ENCODE results near the gene OSBP2. TPM values are rescaled to one million over a fixed set of nuclear protein-coding genes. Genes with fewer than 3 reads are reported as not detected.
A peak's percentile ranks its signal among the peaks of the same experiment; 100 is the strongest.

The OSBP2 gene
- total and polyA plus RNA-seq, 4 donors = 1.1 to 12.3 (median 2.6) TPM

DNA sequence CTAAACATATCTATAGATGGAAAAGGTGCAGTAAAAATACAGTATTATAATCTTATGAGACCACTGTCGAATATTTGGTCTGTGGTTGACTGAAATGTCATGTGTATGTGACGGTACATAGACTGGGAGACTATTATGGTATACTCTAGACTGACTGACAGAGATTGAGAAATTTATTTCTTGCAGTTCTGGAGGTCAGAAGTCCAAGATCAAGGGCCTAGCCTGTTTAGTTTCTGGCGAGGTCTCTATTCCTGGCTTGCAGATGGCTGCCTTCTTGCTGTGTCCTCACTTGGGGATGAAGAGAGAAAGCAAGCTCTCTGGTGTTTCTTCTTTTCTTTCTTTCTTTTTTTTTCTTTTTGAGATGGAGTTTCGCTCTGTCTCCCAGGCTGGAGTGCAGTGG is 7.3 kb upstream of the OSBP2 start:
- DNase-seq (no peak), ATAC-seq (ENCODE audit: insufficient read depth, low FRiP score) (no peak)
- Histone ChIP-seq H3K4me1 (ENCODE audit: control insufficient read depth in 5 of 5, insufficient read depth in 5 of 5, low read length in 5 of 5) (no peaks in the 10 kb centered on the region), H3K27me3 (ENCODE audit: control insufficient read depth in 3 of 3, insufficient read depth in 3 of 3, low read length in 2 of 3) (no peaks in the 10 kb centered on the region), H3K27ac (ENCODE audit: low read depth in 1 of 2, low read length in 1 of 2) (no peak overlapping the region), H3K4me3 (no peak overlapping the region), H3K36me3 (ENCODE audit: control insufficient read depth in 4 of 4, insufficient read depth in 4 of 4, low read length in 4 of 4) (no peaks in the 10 kb centered on the region), H3K9ac (ENCODE audit: insufficient read depth in 1 of 2, low read length in 2 of 2) (no peak overlapping the region), H3K9me3 (ENCODE audit: control insufficient read depth in 4 of 4, insufficient read depth in 3 of 4, low read length in 3 of 4) (no peaks in the 10 kb centered on the region)
- WGBS, 2 donors = 88 to 95% methylated on average over 4 of the region's 4 CpGs
- TF ChIP-seq, protein P1, sequence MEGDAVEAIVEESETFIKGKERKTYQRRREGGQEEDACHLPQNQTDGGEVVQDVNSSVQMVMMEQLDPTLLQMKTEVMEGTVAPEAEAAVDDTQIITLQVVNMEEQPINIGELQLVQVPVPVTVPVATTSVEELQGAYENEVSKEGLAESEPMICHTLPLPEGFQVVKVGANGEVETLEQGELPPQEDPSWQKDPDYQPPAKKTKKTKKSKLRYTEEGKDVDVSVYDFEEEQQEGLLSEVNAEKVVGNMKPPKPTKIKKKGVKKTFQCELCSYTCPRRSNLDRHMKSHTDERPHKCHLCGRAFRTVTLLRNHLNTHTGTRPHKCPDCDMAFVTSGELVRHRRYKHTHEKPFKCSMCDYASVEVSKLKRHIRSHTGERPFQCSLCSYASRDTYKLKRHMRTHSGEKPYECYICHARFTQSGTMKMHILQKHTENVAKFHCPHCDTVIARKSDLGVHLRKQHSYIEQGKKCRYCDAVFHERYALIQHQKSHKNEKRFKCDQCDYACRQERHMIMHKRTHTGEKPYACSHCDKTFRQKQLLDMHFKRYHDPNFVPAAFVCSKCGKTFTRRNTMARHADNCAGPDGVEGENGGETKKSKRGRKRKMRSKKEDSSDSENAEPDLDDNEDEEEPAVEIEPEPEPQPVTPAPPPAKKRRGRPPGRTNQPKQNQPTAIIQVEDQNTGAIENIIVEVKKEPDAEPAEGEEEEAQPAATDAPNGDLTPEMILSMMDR (IDR thresholded peaks at IDR 0.05; ENCODE audit: control extremely low read depth, extremely low read depth) = no peak

GRCh38 chr22:30689622-30690021 is 5.1 kb upstream of the OSBP2 start:
- H3K4me1 ChIP-seq (ENCODE audit: control insufficient read depth in 5 of 5, insufficient read depth in 5 of 5, low read length in 5 of 5) = peaks cover 0 to 4% (median 0%) of the 10 kb centered on the region in 5 donors
- ATAC-seq (ENCODE audit: insufficient read depth, low FRiP score) (no peak), DNase-seq (no peak)
- H3K4me3 ChIP-seq = no peak overlapping the region
- H3K9ac ChIP-seq (ENCODE audit: insufficient read depth in 1 of 2, low read length in 2 of 2) = no peak overlapping the region
- H3K27me3 ChIP-seq (ENCODE audit: control insufficient read depth in 3 of 3, insufficient read depth in 3 of 3, low read length in 2 of 3) = no peaks in the 10 kb centered on the region
- H3K9me3 ChIP-seq (ENCODE audit: control insufficient read depth in 4 of 4, insufficient read depth in 3 of 4, low read length in 3 of 4) = no peaks in the 10 kb centered on the region
- WGBS, 2 donors = 65 to 76% methylated on average over 1 of the region's 1 CpG
- TF ChIP-seq, protein P1 (IDR thresholded peaks at IDR 0.05; ENCODE audit: control extremely low read depth, extremely low read depth) = no peak
- no peak overlapping the region for H3K27ac ChIP-seq (ENCODE audit: low read depth in 1 of 2, low read length in 1 of 2)
- no peaks in the 10 kb centered on the region for H3K36me3 ChIP-seq (ENCODE audit: control insufficient read depth in 4 of 4, insufficient read depth in 4 of 4, low read length in 4 of 4)

- TF ChIP-seq, protein P1 (IDR thresholded peaks at IDR 0.05; ENCODE audit: control extremely low read depth, extremely low read depth) = no peak
- no peaks in the 10 kb centered on the region for H3K27me3 ChIP-seq (ENCODE audit: control insufficient read depth in 3 of 3, insufficient read depth in 3 of 3, low read length in 2 of 3)
- 50 to 60% methylated on average over 1 of the region's 1 CpG for WGBS, 2 donors
- H3K36me3 ChIP-seq (ENCODE audit: control insufficient read depth in 4 of 4, insufficient read depth in 4 of 4, low read length in 4 of 4) = no peaks in the 10 kb centered on the region
- H3K4me1 ChIP-seq (ENCODE audit: control insufficient read depth in 5 of 5, insufficient read depth in 5 of 5, low read length in 5 of 5) = peaks cover 0 to 11% (median 4%) of the 10 kb centered on the region in 5 donors
- H3K27ac ChIP-seq (ENCODE audit: low read depth in 1 of 2, low read length in 1 of 2) = no peak overlapping the region
- DNase-seq = no peak
- H3K4me3 ChIP-seq = no peak overlapping the region
- H3K9me3 ChIP-seq (ENCODE audit: control insufficient read depth in 4 of 4, insufficient read depth in 3 of 4, low read length in 3 of 4) = no peaks in the 10 kb centered on the region
- H3K9ac ChIP-seq (ENCODE audit: insufficient read depth in 1 of 2, low read length in 2 of 2) = no peak overlapping the region
- no peak for ATAC-seq (ENCODE audit: insufficient read depth, low FRiP score)
Measured at GRCh38 chr22:30691204-30691603, 3.5 kb upstream of the OSBP2 start.

GRCh38 chr22:30694171-30694639 is 469 bp upstream of the OSBP2 start:
- DNase-seq (peak; percentile 66 to 71 (median 70)), ATAC-seq (ENCODE audit: insufficient read depth, low FRiP score) (peak; percentile 36)
- Histone ChIP-seq H3K4me3 (peak overlapping the region; percentile 25), H3K27me3 (ENCODE audit: control insufficient read depth in 3 of 3, insufficient read depth in 3 of 3, low read length in 2 of 3) (no peaks in the 10 kb centered on the region), H3K36me3 (ENCODE audit: control insufficient read depth in 4 of 4, insufficient read depth in 4 of 4, low read length in 4 of 4) (no peaks in the 10 kb centered on the region), H3K9ac (ENCODE audit: insufficient read depth in 1 of 2, low read length in 2 of 2) (peak overlapping the region; percentile 62 to 65), H3K9me3 (ENCODE audit: control insufficient read depth in 4 of 4, insufficient read depth in 3 of 4, low read length in 3 of 4) (no peaks in the 10 kb centered on the region), H3K27ac (ENCODE audit: low read depth in 1 of 2, low read length in 1 of 2) (peak overlapping the region in 1 of 2 donors; percentile 29), H3K4me1 (ENCODE audit: control insufficient read depth in 5 of 5, insufficient read depth in 5 of 5, low read length in 5 of 5) (peaks cover 0 to 15% (median 4%) of the 10 kb centered on the region in 5 donors)
- TF ChIP-seq, protein P1 (IDR thresholded peaks at IDR 0.05; ENCODE audit: control extremely low read depth, extremely low read depth) = no peak
- 0% methylated on average over 35 to 37 of the region's 38 CpGs for WGBS, 2 donors

Data from lung (tissue), 12 donors.